Hindlimb muscle (tissue), 1 donor: Measurements from ENCODE around the gene UFM1. TPM values are rescaled to one million over a fixed set of nuclear protein-coding genes. Genes with fewer than 3 reads are reported as not detected.
"Not testable (repeated sequence)": the region's sequence is repeated elsewhere in the genome, so short reads cannot be mapped to it uniquely, and the experiment has no call there.

Experiments
- DNase-seq: peaks from one replicate; pipeline ENCODE4 v3.0.0-alpha.2; 2013
- polyA plus RNA-seq: library from polyadenylated mRNA; unstranded; fragments of 120-200 nt; gene quantifications from one replicate; pipeline ENCODE4 v1.2.1, GENCODE V29; 2013; ENCODE audit not compliant: insufficient read length

The UFM1 gene
- 49.8 TPM for polyA plus RNA-seq

GRCh38 chr13:38349390-38350113 is at the start of gene UFM1:
Gene UFM1 (plus strand): TSS chr13:38349851. CDS start chr13:38349920, 69 bp downstream.
- DNase-seq: peak; percentile 93

GRCh38 chr13:38301236-38301635 is 48.4 kb upstream of the UFM1 start:
- no peak for DNase-seq

- no peak for DNase-seq
These were observed 45.8 kb upstream of the UFM1 start for GRCh38 chr13:38303816-38304320.

GRCh38 chr13:38308736-38309135 is 40.9 kb upstream of the UFM1 start:
- no peak for DNase-seq

- DNase-seq: no peak
These were observed 40.3 kb upstream of the UFM1 start for GRCh38 chr13:38309397-38309796.

GRCh38 chr13:38311175-38311574 is 38.5 kb upstream of the UFM1 start:
- not testable (repeated sequence) for DNase-seq

- DNase-seq: no peak
These were observed 33.5 kb upstream of the UFM1 start for GRCh38 chr13:38316129-38316528.

GRCh38 chr13:38321654-38322053 is 28.0 kb upstream of the UFM1 start:
- DNase-seq: no peak

GRCh38 chr13:38325426-38325825 is 24.2 kb upstream of the UFM1 start:
- DNase-seq: no peak

- DNase-seq: no peak
These were observed 21.0 kb upstream of the UFM1 start for GRCh38 chr13:38328699-38329098.

- DNase-seq: no peak
These were observed 14.8 kb upstream of the UFM1 start for GRCh38 chr13:38334845-38335244.

GRCh38 chr13:38338089-38338488 is 11.6 kb upstream of the UFM1 start:
- no peak for DNase-seq

GRCh38 chr13:38340624-38341023 is 9.0 kb upstream of the UFM1 start:
- DNase-seq: no peak

GRCh38 chr13:38341149-38341692 is 8.4 kb upstream of the UFM1 start:
- no peak for DNase-seq

- DNase-seq: no peak
These were observed 2.9 kb upstream of the UFM1 start for GRCh38 chr13:38346764-38347163.

GRCh38 chr13:38348861-38349389 is 726 bp upstream of the UFM1 start:
- DNase-seq: peak; percentile 26

GRCh38 chr13:38350114-38350617 is 515 bp downstream of the UFM1 start:
- peak; percentile 75 for DNase-seq

GRCh38 chr13:38355595-38356119 is 6.0 kb downstream of the UFM1 start:
- no peak for DNase-seq

GRCh38 chr13:38358684-38359083 is 9.0 kb downstream of the UFM1 start:
- no peak for DNase-seq

- DNase-seq: no peak
These were observed 12.1 kb downstream of the UFM1 start for GRCh38 chr13:38361542-38362262.

GRCh38 chr13:38363219-38363618 is 13.6 kb downstream of the UFM1 start:
- no peak for DNase-seq

- DNase-seq: not testable (repeated sequence)
These were observed 14.1 kb downstream of the UFM1 start for GRCh38 chr13:38363746-38364145.

- DNase-seq: no peak
These were observed 16.0 kb downstream of the UFM1 start for GRCh38 chr13:38365661-38366060.
